GM19395 (cell line): Measurements from ENCODE around the gene STXBP6.

Experiments used
- ATAC-seq: cut with Tn5 transposase; IDR thresholded peaks from one replicate; pipeline ENCODE4 v1.9.1; 2021; ENCODE audit warnings: mild to moderate bottlenecking, moderate library complexity; ENCODE audit not compliant: unreplicated experiment

Gene STXBP6

DNA sequence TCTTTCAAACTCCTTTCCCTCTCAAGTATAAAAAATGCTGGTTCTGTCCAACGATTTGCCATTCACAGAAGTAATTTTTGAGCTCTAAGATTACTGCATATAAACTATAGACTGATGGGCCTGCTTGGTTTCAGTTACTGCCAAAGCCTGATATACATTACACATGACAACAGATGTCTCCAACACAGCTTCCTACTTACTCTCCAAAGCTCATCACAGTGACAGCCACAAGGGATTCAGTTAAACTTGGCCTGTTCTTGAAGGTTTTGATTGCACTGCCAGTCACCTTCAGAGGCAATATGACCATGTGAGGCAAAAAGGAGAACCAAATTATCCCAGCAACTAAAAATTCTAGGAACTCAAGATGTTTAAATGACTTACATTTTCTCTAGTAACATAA, 30.1 kb downstream of the STXBP6 start:
- ATAC-seq = no peak

DNA sequence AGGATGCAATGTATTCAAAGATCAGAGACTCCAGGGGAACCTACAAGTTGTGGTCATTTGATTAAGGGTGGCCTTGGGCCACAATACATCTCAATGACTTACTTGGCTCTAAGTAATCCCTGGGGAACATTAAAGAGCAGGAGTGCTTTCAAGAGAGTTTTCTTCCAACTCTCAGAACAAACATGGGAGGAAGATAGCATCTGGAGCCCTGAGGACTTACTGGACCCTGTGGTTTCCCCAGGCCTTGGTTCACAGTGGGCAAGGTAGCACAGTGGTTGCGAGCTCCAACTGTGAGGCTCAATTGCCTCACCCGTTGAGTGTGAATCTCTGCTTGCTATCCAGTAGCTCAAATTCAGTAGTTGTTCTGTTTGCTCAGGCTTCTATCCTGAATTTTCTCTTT, 32.4 kb downstream of the STXBP6 start:
- ATAC-seq = no peak

DNA sequence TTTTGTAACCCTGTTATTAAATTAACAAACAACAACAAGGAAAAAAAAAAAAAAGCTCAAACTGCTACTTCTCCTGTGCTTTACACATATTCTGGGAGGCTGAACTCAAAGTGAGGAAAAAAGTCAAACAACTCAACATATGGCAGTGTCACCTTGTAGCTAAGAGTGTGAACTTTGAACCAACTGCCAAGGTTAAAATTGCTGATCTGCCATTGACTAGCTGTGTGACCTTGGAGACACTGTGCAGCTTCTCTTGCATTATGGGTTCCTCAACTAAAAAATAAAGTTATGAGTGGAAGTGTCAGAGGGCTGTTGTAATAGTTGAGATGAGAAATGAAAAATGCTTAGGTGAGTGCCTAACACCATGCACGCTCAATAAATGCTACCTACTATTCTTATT, 34.2 kb downstream of the STXBP6 start:
- no peak for ATAC-seq

DNA sequence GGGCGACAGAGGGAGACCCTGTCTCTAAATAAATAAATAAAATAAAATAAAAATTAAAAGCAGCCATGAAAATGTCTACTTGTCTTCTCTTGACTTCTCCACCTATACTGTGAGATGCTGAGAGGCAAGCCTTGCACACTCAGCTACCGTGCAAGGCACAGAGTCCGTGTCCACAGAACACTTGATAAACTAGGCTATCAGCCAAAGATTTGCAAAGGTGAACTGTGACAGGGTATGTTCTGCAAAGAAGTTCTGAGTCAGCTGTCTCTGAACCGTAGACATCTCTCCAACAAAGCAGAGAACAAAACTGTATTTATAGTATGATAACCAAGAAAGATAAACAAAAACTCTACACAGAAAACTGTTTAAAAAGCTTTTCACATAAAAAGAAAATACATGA, 35.5 kb downstream of the STXBP6 start:
- no peak for ATAC-seq

DNA sequence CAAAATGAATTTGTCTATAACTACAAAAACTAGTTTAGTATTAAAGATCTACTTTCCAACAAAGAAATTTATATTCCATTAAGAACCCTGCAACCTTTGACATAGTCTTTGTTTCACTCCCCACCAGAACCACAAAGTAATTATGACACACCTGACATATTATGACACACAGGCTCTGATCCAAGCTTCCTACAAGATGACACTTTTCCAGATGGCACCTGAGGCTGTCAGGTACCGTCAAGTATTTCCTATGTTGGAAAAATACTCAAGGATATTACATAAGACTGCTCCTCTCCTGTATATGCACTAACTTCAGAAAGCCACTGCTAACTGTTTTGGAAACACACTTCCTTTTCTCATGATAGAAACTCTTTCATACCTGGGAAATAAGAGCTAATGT, 38.9 kb downstream of the STXBP6 start:
- ATAC-seq = no peak

DNA sequence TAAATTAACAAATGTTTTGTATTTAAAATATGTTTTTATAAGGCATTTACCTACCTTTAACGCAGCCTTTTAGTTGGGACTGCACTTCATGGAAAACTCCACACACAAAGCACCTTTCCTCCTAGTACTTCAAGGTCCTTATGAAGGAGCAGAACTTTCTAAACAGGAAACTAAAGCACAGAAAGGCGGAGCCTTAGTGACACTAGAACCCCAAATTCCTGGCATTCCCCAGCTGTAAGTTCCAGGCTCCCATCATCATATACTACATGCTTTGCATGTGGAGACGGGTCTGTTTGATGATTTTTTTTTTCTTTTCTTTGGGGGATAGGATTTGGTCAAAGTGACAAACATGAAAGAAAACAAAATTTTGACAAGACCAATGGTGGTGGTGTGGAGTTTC, 39.5 kb downstream of the STXBP6 start:
- ATAC-seq = no peak

DNA sequence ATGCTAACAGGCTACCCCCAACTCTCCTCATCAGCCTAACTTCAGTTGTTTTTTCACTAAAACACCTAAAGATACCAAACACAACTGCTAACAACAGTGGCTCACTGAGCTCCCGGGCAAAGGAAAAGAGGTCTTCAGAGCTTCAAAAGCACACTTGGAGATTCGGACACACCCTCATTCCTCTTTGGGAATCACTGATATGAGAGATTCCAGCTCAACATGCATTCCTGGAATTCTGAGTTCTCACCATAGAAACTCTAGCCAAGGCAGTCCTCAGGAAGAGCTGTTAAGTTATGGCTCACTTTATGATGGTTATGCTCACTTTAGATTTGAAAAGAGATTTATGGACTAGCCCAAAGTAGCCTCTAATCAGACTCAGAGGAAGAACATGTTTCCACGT, 40.1 kb downstream of the STXBP6 start:
- ATAC-seq = no peak

DNA sequence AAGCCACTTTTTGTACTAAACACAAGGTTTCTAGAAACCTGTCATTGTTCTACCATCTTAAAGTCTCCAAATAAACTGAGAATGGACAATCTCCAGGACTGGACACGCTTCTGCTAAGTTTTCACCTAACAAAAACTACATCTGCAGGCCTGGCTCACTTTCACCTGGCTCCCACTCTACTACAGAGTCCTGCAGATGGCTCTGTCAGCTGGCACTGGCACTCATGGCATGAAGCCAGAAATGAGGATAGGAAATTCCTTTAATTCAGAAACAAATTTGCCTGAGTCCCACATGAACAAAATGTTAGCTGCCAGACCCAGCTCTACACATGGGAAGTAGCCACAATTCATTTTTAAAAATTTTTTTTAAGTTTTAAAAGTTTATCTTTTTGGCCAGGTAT, 42.1 kb downstream of the STXBP6 start:
- ATAC-seq = no peak

DNA sequence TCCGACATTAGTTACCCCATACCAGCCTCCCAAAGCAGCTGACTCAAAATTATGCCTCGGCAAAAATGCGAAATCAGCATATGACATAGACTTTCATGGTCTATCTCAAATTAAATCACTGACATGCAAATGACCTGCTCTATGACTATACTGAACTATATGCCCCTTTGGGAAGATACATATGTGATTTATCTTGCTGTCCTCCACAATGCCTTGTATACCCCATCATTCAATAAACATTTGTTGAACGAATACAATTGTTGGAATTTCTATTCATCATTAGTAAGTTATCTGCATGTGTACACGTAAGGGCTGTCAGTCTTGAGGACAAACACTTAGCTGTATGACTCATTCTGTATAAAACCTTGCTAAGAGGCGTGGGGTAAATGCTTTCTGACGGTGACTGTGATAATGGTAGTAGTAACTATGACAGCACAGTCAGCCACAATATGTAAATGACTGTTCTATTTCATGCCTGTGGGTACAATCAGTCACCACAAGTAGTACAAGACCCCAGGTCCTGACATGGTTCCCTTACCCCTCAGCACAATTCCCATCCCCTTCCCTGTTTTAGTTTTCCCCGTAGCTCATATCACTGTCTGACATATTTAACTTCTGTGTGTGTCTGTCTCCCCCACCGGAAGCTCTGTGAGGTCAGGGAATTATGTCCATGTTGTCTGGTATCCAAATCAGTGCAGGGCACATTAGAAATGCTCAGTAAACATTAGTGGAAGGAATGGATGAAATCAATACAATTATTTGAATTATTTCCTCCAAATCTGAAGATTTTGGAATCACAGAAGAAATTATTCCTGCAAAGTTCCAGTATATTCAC, 42.8 kb downstream of the STXBP6 start:
- no peak for ATAC-seq

DNA sequence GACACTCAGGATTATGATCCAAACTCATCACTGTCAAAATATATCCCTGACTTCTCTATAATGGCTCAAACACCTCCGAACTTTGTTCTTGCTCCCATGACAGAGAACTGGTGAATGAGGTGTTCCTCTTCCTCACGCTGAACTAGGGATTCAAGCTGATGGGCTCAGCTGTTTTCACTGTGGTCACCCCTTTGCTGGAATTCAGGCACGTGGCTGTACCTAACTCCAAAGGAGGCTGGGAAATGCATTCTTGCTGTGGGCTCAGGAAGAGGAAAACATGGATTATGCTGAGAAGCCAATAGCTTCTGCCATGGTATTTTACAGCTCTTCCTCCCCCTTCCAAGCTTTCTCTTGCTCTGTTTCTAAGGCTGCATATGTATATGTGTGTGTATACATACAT, 43.9 kb downstream of the STXBP6 start:
- ATAC-seq = no peak

DNA sequence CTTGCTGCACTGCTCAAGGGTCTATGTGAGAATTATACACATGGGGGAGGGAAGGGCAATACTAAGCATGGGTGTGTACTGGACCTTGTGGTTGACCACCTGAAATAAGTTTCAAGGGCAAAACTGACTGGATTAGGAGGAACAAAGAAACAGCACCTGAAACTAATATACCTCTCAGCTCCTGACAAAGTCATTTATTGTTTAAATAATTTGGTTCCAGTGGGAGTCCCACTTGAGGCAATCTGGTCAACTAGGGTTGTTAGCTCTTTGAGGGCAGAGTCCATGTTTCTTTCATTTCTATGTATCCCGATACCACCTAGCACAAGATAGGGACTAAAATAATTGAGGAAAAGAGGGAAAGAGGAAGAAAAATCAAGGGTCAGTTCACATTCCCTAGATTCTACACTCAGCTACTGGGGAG, 45.5 kb downstream of the STXBP6 start:
- ATAC-seq = peak; percentile 64

DNA sequence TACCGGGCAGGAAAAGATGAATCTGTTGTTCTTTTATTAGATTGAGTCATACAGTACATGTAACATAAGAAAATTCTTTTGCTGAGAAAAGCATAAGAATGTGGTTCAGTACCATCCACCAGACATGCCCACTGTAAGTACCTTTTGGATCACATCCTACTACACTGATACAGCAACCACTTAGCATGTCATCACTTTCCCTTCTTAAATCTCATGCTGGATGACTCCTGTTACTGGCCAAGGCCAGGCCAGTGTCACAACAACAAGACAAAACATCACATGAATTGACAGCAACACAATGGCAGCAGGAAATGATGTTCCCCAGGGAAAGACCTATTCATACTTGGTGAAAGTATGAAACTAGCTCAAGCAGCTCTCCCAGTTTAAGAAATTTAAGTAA, 46.4 kb downstream of the STXBP6 start:
- no peak for ATAC-seq

DNA sequence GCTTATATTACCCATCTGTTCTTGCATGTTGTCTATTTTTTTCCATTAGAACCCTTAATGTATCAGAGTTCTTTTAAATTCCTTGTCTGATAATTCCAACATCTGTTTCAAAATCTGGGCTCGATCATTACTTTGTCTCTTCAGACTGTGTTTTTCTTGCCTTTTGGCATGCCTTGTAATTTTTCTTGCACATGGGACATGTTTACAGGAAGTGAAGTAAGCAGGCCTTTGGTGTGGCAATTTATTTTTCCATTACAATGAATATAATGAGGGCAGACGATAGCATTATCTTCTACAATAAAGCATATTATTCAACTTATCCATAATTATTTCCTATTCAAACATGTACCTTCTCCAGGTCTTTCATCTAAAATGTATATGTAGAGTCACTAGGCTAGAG, 48.3 kb downstream of the STXBP6 start:
- no peak for ATAC-seq

DNA sequence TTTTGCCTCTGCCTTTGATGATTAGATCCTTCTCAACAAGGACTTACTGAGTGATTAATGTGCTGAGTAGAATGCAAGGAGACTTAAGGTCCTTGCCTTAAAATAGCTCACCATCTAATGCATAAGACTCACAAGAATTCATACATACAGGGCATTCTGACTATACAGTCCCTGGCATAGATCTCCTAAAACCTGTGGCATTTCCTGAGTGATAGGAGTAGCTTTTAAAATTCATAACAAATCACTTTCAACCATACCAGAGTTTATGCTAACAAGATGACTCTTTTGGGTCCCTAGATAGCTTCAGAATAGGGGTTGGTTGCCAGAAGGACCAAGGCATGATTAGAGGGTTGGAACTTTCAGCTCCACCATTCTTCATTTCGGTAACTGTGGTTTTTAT, 48.8 kb downstream of the STXBP6 start:
- ATAC-seq = no peak

DNA sequence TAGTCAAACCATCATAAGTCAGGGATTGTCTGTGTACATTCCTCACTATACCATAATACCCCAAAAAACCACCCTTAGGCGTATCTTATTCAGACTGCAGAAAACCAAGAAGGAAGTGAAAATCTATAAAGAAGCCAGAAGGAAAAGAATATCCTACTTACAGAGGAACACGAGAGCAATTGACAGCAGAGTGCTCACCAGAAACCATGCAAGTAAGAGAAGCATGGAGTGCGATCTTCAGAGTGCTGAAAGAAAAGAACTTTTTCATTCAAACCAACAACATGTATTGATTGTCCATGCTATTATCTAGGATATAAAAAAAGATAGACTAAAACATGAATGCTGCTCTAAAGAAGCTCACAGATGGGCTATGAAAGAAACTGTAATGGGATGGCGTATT, 50.8 kb downstream of the STXBP6 start:
- ATAC-seq = no peak

DNA sequence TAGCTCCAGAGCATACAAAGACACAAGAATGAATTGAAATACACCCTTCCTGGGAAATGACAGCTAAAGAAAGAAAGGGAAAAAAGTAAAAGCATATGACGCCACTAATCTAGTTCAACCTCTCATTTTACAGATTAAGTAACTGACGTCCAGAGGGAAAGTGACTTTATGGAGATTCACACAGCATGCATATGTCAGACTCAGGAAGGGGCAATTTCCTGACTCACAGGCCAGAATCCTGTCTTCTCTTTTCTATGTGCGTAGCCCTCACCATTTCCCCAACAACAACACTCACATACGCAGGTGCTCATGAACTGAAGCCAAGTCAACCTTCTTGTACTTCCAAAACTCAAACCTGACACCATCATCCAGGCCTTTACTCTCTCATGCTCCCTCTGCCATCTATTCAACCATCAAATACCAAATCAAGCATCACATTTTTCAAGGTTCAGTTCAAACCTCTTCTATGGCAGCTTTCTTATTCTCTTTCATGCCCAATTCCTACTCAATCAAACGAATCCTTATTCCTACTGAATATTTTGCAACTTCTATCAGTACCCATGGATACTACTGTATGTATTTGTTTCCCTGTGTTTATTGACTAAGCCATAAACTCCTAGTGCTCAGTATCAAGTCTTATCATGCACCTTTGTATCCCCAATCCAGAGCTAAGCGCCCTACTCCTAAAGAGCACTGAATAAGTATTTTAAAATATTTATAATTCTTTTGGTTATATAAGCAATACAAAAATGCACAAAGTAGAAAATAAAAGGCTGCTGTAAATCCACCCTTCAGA, 52.8 kb downstream of the STXBP6 start:
- ATAC-seq = no peak

DNA sequence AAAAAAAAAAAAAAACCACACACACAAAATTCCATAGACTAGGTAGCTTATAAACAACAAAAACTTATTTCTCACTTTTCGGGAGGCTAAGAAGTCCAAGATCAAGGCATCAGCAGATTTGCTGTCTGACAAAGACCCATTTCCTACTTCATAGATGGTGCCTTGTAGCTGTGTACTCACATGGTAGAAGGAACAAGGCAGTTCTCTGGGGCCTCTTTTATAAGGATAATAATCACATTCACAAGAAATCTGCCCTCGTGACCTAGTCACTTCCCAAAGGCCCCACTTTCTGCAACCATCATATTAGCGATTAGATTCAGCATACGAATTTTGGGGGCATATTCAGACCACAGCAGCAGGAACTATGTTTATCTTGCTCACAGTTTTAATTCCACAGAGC, 54.9 kb downstream of the STXBP6 start:
- ATAC-seq = no peak

DNA sequence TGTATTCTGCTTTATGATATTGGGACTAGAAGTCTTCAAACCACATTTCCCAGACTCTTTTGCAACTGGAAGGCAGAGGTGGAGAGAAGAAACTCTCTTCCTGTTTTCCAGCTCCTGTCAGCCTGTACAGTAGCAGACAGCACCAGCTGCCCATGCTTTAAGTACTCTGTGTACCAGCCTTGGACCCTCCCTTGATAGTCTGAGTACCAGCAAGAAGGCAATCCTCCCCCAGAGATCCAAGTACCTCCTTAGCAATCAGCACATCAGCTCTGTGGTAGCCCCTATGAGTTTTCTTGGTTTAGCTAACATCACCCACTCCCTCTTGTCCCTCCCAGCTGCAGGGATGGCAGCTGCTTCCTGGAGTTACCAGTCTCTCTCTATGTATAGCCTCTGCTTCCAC, 56.3 kb downstream of the STXBP6 start:
- no peak for ATAC-seq

DNA sequence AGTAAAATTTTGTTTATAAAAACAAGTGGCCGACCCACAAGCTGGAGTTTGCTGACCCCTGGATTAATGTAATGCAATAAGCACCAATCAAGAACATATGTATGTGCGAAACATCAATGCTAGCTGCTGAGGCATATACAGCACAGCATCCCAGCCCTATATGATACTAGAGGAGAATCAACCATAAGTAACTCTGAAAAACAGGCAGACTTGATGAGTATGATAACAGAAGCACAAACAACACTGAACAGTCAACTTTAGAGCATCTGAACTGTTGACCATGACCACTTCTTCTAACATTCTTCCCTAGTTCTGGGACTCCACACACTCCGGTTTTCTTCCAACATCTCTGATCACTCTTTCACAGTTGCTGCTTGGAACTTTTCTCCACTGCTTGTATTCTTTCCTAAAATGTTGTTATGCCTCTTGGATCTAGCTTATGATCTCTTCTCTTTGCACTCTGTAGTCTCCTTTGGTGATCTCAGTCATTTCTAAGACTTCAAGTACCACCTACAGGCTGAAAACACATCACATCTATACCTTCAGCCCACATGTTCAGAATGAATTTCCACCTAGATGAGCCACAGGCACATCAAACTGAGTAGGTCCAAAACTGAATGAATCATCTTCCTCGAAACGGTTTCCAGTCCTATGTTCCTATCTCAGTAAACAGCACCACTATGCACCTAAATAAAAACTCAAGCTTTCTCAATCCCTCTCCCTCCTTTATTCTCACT, 57.2 kb downstream of the STXBP6 start:
- no peak for ATAC-seq

DNA sequence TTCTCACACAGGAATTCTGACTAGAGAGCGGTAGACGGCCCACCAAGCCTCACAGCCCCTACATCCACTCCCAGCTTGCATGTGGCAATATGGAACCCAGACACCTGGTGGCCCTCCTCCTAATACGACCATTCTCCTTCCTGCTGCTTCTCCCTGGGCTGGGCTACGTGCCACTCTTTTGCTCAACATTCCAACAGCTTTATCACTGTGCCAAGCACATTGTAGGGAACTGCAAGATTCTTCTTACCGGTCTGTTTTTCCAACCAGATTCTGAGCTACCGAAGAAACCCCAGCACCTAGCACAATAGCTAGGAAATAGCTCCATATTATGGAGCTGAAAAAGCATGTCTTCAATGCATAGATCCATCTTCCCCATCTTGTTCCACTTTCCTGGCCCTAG, 58.1 kb downstream of the STXBP6 start:
- no peak for ATAC-seq

DNA sequence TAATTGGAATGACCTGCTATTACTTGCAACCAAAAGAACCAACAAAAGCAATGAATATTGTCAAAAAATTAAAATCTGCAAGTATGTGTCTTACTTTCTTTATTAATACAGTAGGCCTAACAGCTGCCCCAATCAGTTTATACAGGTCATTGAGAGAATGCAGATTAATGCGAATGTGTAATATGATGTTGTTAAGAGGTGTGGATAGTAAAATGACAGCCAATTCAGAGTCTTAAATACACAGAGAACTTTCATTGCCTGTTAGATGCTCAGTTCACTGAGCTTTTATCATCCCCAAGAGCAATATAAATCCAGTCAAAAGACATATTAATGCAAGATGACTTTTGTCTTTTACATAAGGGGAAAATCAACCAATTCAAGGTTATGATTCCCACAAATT, 58.7 kb downstream of the STXBP6 start:
- ATAC-seq = no peak

DNA sequence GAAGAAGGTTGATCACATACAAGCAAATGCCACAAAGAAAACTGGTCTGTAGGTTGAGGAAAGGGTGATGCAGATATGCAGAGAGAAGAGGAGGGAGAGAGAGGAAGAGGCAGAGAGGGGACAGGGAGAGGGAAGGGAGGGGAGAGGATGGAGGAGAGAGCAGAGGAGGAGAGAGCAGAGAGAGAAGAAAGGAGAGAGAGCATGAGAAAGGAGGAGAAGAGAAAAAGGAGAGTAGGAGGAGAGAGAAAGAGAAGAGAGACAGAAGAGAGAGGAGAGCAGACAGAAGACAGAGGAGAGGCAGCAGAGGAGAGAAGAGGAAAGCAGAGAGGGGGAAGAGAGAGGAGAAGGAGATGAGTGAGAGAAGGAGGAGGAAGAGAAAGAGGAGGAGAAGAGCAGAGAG, 59.2 kb downstream of the STXBP6 start:
- ATAC-seq = no peak
